Measurements from ENCODE around the gene PRDM10.

The PRDM10 gene

GRCh38 chr11:129945373-129945772 is 57.3 kb downstream of the PRDM10 start:
- no peak for TF ChIP-seq ZFX (IDR thresholded peaks at IDR 0.05)
- TF ChIP-seq CTCF (conservative IDR thresholded peaks at IDR 0.05): no peak
- H3K27ac ChIP-seq: no peak overlapping the region

GRCh38 chr11:129944696-129945095 is 57.9 kb downstream of the PRDM10 start:
- no peak overlapping the region for H3K27ac ChIP-seq

GRCh38 chr11:129943036-129943435 is 59.6 kb downstream of the PRDM10 start:
- TF ChIP-seq ZFX (IDR thresholded peaks at IDR 0.05) (no peak), CTCF (conservative IDR thresholded peaks at IDR 0.05) (no peak)
- H3K27ac ChIP-seq: no peak overlapping the region

More at GRCh38 chr11:129944696-129945095, 57.9 kb downstream of the PRDM10 start:
- TF ChIP-seq CTCF (conservative IDR thresholded peaks at IDR 0.05) (no peak), ZFX (IDR thresholded peaks at IDR 0.05) (no peak)

- H3K27ac ChIP-seq: no peak overlapping the region
Measured at GRCh38 chr11:129939510-129939909, 63.1 kb downstream of the PRDM10 start.

GRCh38 chr11:129938764-129939163 is 63.9 kb downstream of the PRDM10 start:
- TF ChIP-seq CTCF (conservative IDR thresholded peaks at IDR 0.05) (no peak), ZFX (IDR thresholded peaks at IDR 0.05) (no peak)
- no peak overlapping the region for H3K27ac ChIP-seq

More at GRCh38 chr11:129939510-129939909, 63.1 kb downstream of the PRDM10 start:
- no peak for TF ChIP-seq ZFX (IDR thresholded peaks at IDR 0.05)
- TF ChIP-seq CTCF (conservative IDR thresholded peaks at IDR 0.05): no peak

- no peak for TF ChIP-seq ZFX (IDR thresholded peaks at IDR 0.05)
- no peak for TF ChIP-seq CTCF (conservative IDR thresholded peaks at IDR 0.05)
- no peak overlapping the region for H3K27ac ChIP-seq
Measured at GRCh38 chr11:129937592-129938238, 64.9 kb downstream of the PRDM10 start.

- no peak overlapping the region for H3K27ac ChIP-seq
- no peak for TF ChIP-seq ZFX (IDR thresholded peaks at IDR 0.05)
Measured at GRCh38 chr11:129935723-129936122, 66.9 kb downstream of the PRDM10 start.

- no peak overlapping the region for H3K27ac ChIP-seq
- TF ChIP-seq ZFX (IDR thresholded peaks at IDR 0.05) (no peak), CTCF (conservative IDR thresholded peaks at IDR 0.05) (no peak)
Measured at GRCh38 chr11:129933891-129934290, 68.7 kb downstream of the PRDM10 start.
